Measurements from ENCODE around the gene IFNA7.
"Not testable (repeated sequence)": the region's sequence is repeated elsewhere in the genome, so short reads cannot be mapped to it uniquely, and the experiment has no call there.

IFNA7 gene

DNA sequence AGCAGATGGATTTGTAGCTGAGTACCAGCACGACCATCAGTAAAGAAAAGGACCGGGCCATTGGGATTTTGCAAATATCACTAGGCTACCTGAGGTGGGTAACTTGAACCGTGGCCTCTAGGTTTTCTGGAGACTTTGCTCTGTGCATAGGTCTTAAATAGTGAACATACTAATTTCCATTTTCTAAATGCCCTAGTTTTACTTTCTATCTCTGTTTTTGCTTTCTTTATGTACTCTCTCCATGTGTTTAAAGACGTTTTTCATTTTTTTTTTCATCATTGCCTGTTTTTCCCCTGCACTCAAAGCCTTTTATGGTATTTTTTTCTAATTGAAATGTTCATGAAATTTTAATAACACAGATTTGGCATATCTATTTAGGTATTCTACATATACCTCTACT, at the start of gene IFNA7:
Gene IFNA7, minus strand, starts transcription at position 101 of the 400 bp plus-strand sequence. Its CDS starts 40 bp downstream, at position 61.
- DNase-seq, result not testable (repeated sequence)

DNA sequence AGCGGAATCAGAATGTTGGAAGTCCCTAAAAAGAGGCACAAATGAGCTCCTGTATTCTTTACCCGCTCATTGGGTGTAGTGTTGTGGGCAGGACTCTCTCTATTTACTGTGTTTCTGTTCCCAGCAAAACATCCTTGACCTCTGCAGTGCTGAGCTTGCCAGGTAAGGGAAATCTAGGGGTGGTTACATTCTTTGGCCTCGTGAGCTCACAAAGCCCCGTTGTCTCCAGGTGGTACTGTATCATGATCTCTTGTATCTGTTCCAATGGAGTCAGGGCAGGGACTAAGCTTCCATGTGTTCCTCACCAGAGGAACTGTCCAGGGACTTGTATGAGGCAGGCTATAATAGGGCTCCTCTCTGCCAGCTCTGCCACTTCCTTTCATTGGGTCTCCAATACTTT, 49.6 kb upstream of the IFNA7 start:
- DNase-seq, result no peak

DNA sequence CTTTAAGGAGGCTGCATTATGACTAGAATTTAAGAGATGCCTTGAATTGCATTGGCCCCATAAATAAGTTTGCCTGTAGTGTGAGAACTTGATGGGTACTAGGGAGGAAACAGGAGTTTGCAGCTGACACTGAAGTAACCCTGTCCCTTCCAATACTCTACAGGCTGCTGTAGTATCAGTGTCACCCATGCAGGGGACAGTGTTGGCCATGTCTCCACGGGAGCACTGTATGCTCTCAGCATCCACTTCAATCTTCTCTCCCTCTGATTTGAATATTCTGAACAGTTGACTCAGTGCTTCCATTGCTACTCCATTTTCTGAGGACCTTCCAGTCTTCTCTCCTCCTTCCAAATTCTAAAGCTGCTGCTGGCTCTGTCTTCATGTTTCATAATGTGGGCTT, 49.2 kb upstream of the IFNA7 start:
- no peak for DNase-seq

- DNase-seq, result no peak
Observed at GRCh38 chr9:21244836-21245235, 42.8 kb upstream of the IFNA7 start.

DNA sequence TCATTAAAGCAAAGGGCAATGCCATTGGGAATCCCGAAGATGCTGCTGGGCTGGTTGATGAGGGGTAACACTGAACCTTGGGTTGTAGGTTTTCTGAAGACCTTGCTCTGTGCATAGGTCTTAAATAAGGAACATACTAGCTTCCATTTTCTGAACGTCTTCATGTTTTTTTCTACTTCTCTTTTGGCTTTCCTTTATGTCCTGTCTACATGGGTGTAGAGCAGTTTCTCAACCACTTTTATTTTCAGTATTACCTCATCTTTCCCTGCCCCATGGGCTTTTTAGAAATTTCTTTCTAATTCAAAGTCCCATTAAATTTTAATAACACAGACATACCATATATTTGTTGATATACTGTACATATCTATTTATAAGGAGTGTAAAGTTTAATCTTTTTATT, 37.9 kb upstream of the IFNA7 start, which contains the start of gene IFNA14:
Gene IFNA14, minus strand, starts transcription at position 95 of the 400 bp plus-strand sequence. Its CDS starts 70 bp downstream, at position 25.
- no peak for DNase-seq

DNA sequence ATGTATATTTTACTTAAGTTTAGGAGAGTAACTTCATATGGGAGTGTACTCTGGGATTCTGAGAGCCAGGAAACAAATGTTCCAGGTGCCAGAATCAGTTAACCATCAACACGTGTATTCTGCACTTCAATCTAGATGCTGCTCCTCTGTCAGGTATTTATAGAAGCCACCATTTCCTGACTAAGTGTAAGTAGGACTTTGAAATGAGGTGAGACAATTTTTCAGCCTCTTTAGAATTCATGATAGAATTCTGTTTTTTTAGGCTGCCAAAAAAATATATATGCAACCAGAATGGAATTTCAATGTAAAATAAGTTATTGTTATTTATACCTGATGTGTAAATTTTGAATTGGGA, 34.3 kb upstream of the IFNA7 start:
- DNase-seq, result not testable (repeated sequence)

DNA sequence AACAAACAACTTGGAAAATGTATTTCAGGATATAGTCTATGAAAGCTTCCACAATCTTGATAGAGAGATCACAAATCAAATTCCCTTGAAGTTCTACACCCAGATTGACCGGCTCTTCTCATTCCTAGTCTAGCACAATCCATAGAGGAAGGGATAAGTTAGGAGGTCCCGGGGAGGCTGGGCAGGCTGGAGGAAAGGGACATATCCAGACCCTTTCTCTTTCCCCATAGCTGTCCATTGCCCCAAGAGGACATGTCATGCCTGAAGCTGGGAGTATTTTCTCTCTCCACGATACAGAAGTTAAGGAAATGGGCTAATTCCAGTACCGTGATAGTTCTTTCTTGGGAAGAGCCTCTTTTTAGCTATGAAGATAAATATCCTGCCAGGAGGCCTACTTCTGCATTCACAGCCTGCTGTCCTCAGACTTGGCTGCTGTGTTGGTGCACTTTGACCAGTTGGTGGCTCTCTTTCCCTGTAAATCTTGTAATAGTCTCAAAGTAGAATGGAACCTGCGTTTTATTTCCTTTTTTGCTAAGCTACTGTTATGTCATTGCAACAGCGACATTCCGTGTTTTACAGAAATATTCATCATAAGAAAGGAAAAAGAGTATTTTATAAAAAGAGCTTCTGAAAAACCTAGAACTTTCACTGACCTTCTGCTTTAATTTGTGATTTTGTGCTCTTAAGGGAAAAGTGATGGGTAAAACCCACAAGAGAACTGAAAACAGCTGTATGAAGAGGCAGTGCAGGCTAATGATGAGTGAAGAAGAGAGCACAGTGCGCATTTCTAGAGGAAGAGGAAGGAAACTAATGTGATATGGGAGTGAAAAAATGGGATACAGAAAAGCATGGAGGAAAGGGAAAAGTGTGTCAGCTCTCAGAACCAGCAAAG, 33.7 kb upstream of the IFNA7 start:
- DNase-seq, result peak; percentile 7

DNA sequence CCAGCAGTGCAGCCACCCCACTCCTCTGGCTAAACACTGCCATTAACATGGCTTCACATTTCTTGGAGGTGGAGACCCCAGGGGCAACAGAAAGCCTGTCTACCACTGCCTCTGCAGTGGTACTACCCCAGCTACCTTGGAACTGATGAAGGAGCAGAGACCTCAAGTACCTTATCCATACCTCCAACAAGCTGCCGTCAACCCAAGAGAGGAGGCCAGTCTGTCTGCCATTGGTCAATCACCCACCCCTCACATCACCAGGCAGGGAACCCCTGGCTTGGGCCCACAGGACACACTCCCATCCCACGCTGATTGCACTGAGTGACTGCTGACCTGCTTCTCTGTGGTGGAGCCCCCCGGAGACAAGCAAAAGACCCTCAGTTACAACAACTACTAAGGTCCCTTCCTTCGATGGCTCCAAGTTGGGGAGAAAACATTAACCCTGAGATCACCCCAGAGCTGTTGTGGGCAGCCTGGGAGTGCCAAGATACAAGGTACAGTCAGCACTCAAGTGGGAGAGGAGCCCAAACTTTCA, 32.2 kb upstream of the IFNA7 start:
- no peak for DNase-seq

DNA sequence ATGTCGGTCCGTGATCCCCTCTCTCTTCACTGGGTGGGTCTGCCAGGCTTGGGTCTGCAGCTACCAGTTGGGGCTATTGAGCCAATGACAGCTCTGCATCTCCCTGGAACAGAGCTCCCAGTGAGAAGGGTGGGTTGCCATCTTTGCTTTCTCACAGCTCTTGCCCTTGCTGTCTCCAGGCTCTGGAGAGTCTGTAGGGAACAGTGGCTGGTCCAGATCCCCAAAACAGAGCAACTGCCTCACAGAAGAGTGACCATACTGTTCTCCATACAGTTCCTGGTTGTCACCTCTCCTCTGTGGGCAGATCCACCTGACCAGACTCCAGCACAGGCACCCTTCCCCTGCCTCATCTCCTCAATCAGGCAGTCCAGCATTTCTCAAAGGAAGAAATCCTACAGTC, 31.3 kb upstream of the IFNA7 start:
- DNase-seq, result no peak

GRCh38 chr9:21228122-21228521, 26.1 kb upstream of the IFNA7 start, which contains the start of gene IFNA17:
TSS of gene IFNA17 (minus strand) at chr9:21228222. CDS start at chr9:21228173, 49 bp downstream.
- no peak for DNase-seq

- DNase-seq, result not testable (repeated sequence)
Observed at GRCh38 chr9:21217211-21217610, 15.2 kb upstream of the IFNA7 start, which contains the start of gene IFNA16. TSS of gene IFNA16 (minus strand) at chr9:21217311. CDS start at chr9:21217305, 6 bp downstream.

- not testable (repeated sequence) for DNase-seq
Observed at GRCh38 chr9:21213411-21214326, 11.7 kb upstream of the IFNA7 start.

- DNase-seq, result not testable (repeated sequence)
Observed at GRCh38 chr9:21212160-21212559, 10.2 kb upstream of the IFNA7 start.

- DNase-seq, result not testable (repeated sequence)
Observed at GRCh38 chr9:21210782-21211181, 8.8 kb upstream of the IFNA7 start.

- DNase-seq, result no peak
Observed at GRCh38 chr9:21210311-21210710, 8.3 kb upstream of the IFNA7 start.

DNA sequence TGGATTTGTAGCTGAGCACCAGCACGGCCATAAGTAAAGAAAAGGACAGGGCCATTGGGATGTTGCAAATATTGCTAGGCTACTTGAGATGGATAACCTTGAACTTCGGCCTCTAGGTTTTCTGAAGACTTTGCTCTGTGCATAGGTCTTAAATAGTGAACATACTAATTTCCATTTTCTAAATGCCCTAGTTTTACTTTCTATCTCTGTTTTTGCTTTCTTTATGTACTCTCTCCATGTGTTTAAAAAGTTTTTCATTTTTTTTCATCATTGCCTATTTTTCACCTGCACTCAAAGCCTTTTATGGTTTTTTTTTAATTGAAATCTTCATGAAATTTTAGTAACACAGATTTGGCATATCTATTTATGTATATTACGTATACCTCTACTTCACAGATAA, 5.0 kb upstream of the IFNA7 start, which contains the start of gene IFNA10:
Gene IFNA10, minus strand, starts transcription at position 101 of the 400 bp plus-strand sequence. Its CDS starts 46 bp downstream, at position 55.
- not testable (repeated sequence) for DNase-seq

DNA sequence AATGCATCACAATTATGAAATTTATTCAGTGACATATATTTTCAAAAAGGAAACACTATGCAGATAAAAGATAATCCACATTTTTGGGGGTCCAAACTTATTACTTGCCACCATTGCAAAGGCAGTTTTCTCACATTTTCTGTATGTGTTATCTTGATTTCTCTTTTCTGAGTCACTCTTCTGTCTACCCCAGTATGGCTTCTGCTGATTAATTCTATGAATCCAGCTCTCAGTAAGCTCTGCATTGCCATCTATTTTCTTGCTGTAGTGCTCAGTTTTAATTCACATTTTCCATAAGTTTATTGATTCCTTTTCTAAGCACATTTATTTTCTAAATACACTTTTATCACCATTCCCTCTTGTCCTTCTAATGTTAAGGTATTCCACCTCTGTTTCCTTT, 3.2 kb upstream of the IFNA7 start:
- DNase-seq, result no peak

- not testable (repeated sequence) for DNase-seq
Observed at GRCh38 chr9:21194867-21195776, 6.9 kb downstream of the IFNA7 start.

- DNase-seq, result not testable (repeated sequence)
Observed at GRCh38 chr9:21187487-21187886, 14.5 kb downstream of the IFNA7 start, which contains the start of gene IFNA4. TSS of gene IFNA4 (minus strand) at chr9:21187587. CDS start at chr9:21187531, 56 bp downstream.

DNA sequence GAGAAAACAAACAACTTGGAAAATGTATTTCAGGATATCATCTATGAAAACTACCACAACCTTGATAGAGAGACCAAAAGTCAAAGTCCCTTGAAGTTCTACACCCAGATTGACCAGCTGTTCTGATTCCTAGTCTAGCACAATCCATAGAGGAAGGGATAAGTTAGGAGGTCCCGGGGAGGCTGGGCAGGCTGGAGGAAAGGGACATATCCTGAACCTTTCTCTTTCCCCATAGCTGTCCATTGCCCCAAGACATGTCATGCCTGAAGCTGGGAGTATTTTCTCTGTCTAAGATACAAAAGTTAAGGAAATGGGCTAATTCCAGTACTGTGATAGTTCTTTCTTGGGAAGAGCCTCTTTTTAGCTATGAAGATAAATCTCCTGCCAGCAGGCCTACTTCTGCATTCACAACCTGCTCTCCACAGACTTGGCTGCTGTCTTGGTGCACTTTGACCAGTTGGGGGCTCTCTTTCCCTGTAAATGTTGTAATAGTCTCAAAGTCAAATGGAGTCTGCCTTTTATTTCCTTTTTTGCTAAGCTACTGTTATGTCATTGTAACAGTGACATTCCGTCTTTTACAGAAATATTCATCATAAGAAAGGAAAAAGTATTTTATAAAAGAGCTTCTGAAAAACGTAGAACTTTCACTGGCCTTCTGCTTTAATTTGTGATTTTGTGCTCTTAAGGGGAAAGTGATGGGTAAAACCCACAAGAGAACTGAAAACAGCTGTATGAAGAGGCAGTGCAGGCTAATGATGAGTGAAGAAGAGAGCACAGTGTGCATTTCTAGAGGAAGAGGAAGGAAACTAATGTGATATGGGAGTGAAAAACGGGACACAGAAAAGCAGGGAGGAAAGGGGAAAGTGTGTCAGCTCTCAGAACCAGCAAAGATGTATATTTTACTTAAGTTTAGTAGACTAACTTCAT, 18.9 kb downstream of the IFNA7 start:
- DNase-seq, result not testable (repeated sequence)
